ENCODE data around the gene TMEM151A. TPM values are rescaled to one million over a fixed set of nuclear protein-coding genes. Genes with fewer than 3 reads are reported as not detected.
A peak's percentile ranks its signal among the peaks of the same experiment; 100 is the strongest.

The TMEM151A gene
- total RNA-seq, 1 donor from 2014 or later = not detected

DNA sequence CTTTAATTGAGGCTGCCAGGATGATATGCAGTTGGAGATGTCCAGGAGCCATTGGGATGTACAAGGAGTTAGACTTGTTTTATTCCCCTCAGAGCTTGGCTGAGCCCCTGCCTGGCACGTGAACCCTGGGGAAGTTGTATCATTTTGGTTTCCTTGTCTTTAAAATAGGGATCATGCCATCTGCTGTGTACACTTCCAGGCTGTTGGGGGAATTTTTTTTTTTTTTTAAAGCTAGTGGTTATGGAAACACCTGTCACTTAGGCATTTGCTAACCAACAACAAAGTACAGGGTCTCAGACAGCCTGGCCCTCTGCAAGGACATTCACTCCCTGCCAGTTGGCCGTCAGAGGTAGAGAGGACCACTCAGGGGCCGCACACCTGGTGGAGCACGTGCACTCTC is 31.7 kb upstream of the TMEM151A start:
- peaks cover 4% of the 10 kb centered on the region for H3K36me3 ChIP-seq
- peaks cover 7% of the 10 kb centered on the region for H3K4me1 ChIP-seq
- no peaks in the 10 kb centered on the region for H3K27me3 ChIP-seq
- Mint-ChIP-seq H3K9me3 (no peaks in the 10 kb centered on the region), H3K36me3 (peaks cover 25% of the 10 kb centered on the region), H3K27me3 (ENCODE audit: insufficient read depth, low read depth) (peaks cover 9% of the 10 kb centered on the region), H3K27ac (no peak overlapping the region), H3K4me3 (peak overlapping the region; percentile 91), H3K4me1 (peaks cover 21% of the 10 kb centered on the region)
- H2AFZ ChIP-seq (replicated peaks) = no peak overlapping the region
- no peak overlapping the region for H3K4me2 ChIP-seq
- no peak overlapping the region for H3K9ac ChIP-seq
- H3F3A ChIP-seq (ENCODE audit: low read depth) = peaks cover 20% of the 10 kb centered on the region
- H3K9me3 ChIP-seq (ENCODE audit: low read depth) = no peaks in the 10 kb centered on the region
- H3K27ac ChIP-seq = no peak overlapping the region
- H3K4me3 ChIP-seq = no peak overlapping the region
- peaks cover 36% of the 10 kb centered on the region for H4K20me1 ChIP-seq (ENCODE audit: low read depth)
- DNase-seq (ENCODE audit: low spot score) = no peak
- TF ChIP-seq CTCF (IDR thresholded peaks at IDR 0.05) (no peak), EZH2phosphoT487 (IDR thresholded peaks at IDR 0.05) (no peak), EZH2 (IDR thresholded peaks at IDR 0.05) (no peak)
- peaks cover 17% of the 10 kb centered on the region for H3K79me2 ChIP-seq (ENCODE audit: low read depth)

- Histone ChIP-seq H3K79me2 (ENCODE audit: low read depth) (peaks cover 17% of the 10 kb centered on the region), H3K9ac (no peak overlapping the region), H3K27ac (no peak overlapping the region), H3K4me2 (no peak overlapping the region), H2AFZ (replicated peaks) (no peak overlapping the region), H3F3A (ENCODE audit: low read depth) (peaks cover 24% of the 10 kb centered on the region), H3K36me3 (peaks cover 4% of the 10 kb centered on the region), H3K4me3 (no peak overlapping the region), H3K27me3 (no peaks in the 10 kb centered on the region), H4K20me1 (ENCODE audit: low read depth) (peaks cover 46% of the 10 kb centered on the region), H3K4me1 (peaks cover 7% of the 10 kb centered on the region), H3K9me3 (ENCODE audit: low read depth) (no peaks in the 10 kb centered on the region)
- DNase-seq (ENCODE audit: low spot score) = no peak
- Mint-ChIP-seq H3K9me3 (no peaks in the 10 kb centered on the region), H3K4me3 (no peak overlapping the region), H3K36me3 (peaks cover 25% of the 10 kb centered on the region), H3K4me1 (peaks cover 19% of the 10 kb centered on the region), H3K27ac (no peak overlapping the region), H3K27me3 (ENCODE audit: insufficient read depth, low read depth) (peaks cover 9% of the 10 kb centered on the region)
- TF ChIP-seq EZH2phosphoT487 (IDR thresholded peaks at IDR 0.05) (no peak), CTCF (IDR thresholded peaks at IDR 0.05) (no peak), EZH2 (IDR thresholded peaks at IDR 0.05) (no peak)
These were observed 30.1 kb upstream of the TMEM151A start for GRCh38 chr11:66261578-66261977.

DNA sequence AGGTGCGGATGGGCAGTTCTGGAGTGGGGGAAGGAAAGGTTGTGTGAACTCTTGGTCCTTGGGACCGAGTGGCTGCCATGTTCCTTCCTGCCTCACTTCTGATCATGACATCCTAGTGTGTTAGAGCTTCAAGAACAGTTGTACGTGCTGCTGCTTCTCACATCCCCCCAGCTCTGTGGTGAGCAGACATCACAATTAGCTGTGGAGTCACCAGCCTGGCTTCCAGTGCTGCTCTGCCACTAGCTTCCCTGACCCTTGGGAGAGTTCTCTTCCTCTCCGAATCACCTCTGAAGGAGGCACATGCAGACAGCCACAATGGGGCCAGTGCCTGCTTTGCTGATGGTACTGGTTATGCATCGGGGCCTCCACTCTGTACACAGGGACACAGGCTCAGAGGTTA is 29.5 kb upstream of the TMEM151A start:
- Mint-ChIP-seq H3K36me3 (peaks cover 25% of the 10 kb centered on the region), H3K27me3 (ENCODE audit: insufficient read depth, low read depth) (peaks cover 7% of the 10 kb centered on the region), H3K4me3 (no peak overlapping the region), H3K27ac (no peak overlapping the region), H3K9me3 (no peaks in the 10 kb centered on the region), H3K4me1 (peaks cover 16% of the 10 kb centered on the region)
- Histone ChIP-seq H3K27me3 (no peaks in the 10 kb centered on the region), H3K9me3 (ENCODE audit: low read depth) (no peaks in the 10 kb centered on the region), H3K4me1 (peaks cover 12% of the 10 kb centered on the region), H4K20me1 (ENCODE audit: low read depth) (peaks cover 52% of the 10 kb centered on the region), H2AFZ (replicated peaks) (no peak overlapping the region), H3K79me2 (ENCODE audit: low read depth) (peaks cover 17% of the 10 kb centered on the region), H3K4me2 (no peak overlapping the region), H3K9ac (no peak overlapping the region), H3K36me3 (peaks cover 4% of the 10 kb centered on the region), H3F3A (ENCODE audit: low read depth) (peaks cover 24% of the 10 kb centered on the region), H3K27ac (no peak overlapping the region), H3K4me3 (no peak overlapping the region)
- DNase-seq (ENCODE audit: low spot score) = no peak
- no peak for TF ChIP-seq CTCF (IDR thresholded peaks at IDR 0.05)
- TF ChIP-seq EZH2phosphoT487 (IDR thresholded peaks at IDR 0.05) = no peak
- TF ChIP-seq EZH2 (IDR thresholded peaks at IDR 0.05) = no peak

All from neural progenitor cell (in vitro differentiated cells).